H54 (cell line): ENCODE data around the gene GLT8D2.

Source experiments
- DNase-seq: peaks from one replicate; pipeline ENCODE4 v3.0.0; 2011; ENCODE audit warnings: low spot score, mixed read lengths; ENCODE audit not compliant: insufficient read length
- FAIRE-seq: peaks from 3 replicates; lab custom pipeline; 2011; peaks lifted over from hg19 to GRCh38; lab: Jason Lieb, UNC
- POLR2A ChIP-seq: IDR thresholded peaks from 2 replicates; pipeline ENCODE4 v1.6.1; 2011; ENCODE audit warnings: low read depth, mild to moderate bottlenecking, low read length

The GLT8D2 gene

DNA sequence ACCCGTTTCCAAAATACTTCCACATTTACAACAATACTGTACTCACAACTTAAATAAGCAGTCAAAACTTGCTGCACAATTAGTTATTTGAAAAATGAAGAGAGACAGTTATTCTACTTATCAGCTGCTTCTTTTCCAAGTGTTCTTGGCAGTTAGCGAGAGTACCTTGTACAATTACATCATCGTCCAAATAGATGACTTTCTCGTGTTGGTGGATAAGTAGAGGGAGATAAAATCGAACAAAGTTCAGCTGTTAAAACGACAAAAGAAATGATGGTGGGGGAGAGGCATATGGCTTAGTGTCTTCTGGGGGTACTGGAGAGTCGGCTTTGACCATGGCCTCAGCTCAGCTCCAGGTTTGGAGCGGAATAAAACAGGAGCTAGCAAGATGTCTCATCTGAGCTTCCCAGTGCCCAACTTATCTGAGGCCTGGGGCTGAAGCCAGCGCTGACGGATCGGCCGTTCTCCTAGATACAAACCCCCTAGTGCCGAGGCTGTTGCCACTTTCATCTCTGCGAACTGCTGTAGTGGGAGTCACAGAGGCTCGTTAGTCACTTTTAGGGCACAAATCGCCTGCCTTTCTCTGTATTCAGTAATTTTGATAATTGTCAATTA is 52.6 kb downstream of the GLT8D2 start:
- DNase-seq: no peak
- TF ChIP-seq POLR2A: no peak
- no peak for FAIRE-seq

DNA sequence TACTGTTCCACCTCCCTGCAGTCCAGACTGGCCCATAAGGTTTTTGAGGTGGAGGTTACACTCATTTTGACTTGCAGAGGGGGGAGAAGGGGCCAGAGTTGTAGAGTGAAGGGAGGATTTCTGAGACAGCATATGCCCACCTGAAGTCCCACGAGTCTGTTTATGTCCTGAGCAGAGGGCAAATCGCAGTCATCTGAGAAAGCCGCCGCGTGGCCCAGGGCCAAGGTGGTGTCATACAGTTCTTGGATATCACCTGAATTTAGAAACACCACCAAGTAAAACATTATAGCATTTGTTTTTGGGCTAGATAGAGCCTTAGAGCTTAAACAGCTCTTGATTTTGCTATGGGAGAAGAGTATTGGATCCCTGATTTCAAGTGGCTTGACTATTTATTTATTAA is 53.4 kb downstream of the GLT8D2 start:
- FAIRE-seq (no peak), DNase-seq (no peak)
- no peak for TF ChIP-seq POLR2A

DNA sequence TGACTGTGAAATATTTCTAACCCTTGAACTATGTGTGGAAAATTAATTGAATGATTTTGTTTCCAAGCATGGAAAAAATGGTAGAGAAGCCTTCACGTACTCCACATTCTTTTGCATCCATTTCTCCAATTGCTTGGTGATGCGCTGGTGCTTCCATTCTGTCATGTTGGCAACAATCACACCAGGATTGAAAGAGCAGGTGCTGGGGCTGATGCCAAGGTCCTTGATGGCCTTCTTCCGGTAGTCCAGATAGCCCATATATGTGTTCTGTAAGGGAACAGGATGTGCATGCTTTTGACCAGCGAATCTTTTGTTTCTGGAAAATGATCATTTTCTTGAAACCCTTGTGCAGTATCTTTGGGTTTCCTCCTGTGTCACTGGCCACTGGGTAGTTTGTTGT is 55.8 kb downstream of the GLT8D2 start:
- TF ChIP-seq POLR2A: no peak
- DNase-seq: no peak
- FAIRE-seq: no peak

DNA sequence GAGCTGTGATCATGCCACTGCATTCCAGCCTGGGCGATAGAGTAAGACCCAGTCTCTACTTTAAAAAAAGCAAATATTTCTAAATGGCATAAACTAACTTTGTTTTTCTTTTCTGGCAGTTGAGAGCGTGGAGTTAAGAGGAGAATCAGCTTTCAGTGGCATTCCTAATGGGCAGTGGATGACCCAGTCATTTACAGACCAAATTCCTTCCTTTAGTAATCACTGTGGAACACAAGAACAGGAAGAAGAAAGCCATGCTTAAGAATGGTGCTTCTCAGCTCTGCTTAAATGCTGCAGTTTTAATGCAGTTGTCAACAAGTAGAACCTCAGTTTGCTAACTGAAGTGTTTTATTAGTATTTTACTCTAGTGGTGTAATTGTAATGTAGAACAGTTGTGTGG is 63.2 kb downstream of the GLT8D2 start:
- DNase-seq (no peak), FAIRE-seq (peak; percentile 94)
- TF ChIP-seq POLR2A: no peak

DNA sequence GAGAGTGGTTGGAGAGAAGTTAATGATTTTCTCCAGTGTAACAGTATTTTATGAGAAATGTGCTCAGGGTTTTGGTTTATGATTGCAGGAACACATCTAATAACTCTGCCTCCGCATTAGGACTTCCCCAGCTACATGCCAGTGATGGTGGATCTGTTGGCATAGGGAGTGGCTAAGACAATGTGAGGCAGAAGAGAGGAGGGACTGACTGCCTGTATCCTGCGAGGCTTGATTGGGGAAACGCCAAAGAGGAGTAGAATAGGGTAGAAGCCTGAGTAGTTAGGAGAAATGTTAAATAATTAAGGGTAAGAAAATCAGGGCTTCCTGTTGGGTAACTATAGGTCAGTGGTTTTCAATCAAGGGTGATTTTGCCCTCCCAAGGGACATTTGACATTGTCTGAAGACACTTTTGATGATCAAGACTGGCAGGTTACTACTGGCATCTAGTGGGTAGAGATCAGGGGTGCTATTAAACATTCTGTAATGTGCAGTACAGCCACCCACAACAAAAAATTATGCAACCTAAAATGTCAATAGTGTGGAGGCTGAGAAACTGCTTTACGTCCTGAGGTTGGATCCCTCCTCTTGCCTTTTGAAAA is 71.5 kb downstream of the GLT8D2 start:
- FAIRE-seq: no peak
- TF ChIP-seq POLR2A: no peak
- DNase-seq: no peak

DNA sequence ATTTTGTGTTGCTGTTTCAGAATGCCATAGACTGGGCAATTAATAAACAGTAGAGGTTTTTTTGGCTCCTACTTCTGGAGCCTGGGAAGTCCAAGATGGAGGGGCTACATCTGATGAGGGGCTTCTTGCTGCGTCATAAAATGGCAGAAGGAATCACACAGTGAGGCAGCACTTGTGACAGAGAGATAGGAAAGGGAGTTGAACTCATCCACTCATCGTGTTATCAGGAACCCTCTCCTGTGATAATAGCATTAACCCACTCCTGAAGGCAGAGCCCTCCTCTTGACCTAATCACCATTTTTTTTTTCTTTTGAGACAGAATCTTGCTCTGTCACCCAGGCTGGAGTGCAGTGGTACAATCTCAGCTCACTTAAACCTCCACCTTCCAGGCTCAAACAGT is 74.6 kb downstream of the GLT8D2 start:
- no peak for TF ChIP-seq POLR2A
- FAIRE-seq (no peak), DNase-seq (no peak)

DNA sequence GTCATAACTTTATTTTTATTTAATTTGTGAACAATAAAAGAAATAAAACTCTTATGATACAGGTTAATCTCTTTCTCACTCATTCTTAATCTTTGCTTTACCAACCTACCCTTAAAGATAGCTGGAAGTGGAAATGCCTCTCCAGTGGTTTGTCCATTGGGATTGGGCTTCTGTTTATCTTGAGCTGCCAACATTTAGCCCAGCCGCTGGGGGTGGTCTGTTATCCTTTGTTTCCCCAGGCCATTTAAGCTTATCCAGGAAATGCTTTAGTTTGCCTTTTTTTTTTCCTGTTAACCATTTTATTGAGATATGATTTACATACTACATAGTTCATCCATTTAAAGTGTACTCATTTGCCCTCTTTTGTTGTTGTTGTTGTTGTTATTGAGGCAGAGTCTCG is 76.1 kb downstream of the GLT8D2 start:
- FAIRE-seq: no peak
- DNase-seq: no peak
- TF ChIP-seq POLR2A: no peak

DNA sequence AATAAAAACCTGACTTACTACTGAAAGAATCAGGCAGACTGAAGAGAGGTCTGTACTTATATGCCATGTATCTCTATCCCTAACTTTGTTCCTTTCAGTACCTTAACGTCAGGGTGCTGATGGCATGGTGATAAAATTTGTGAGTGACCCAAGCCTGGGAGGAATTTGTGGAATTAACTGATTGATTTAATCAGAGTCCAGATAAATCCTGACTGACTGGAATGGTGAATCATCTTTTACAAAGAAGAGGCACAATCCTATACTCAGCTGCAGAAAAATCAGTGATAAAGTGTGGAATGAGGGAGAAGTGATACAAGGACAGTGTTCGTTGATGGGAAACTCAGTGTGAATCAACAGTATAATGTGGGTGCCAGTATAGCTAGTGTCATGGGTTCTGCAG is 80.6 kb downstream of the GLT8D2 start:
- DNase-seq: no peak
- no peak for TF ChIP-seq POLR2A
- peak; percentile 62 for FAIRE-seq

DNA sequence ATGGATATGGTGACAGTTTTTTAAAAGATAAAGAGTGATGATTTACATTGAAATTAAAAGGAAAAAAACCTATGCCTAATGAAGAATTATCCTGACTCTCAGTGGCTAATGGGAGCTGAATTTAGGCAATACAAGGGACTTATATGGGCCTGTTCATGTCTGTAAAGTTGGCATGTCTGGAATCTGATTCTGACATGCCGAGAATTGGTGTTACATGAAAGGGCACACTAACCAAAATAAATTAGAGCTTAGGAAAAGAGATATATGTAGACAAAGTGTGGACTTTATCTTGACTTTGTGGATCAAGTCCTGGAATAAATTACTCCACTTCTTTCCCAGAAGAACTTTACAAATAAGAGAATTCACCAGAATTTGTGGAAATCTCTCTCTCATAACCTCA is 83.3 kb downstream of the GLT8D2 start:
- DNase-seq (no peak), FAIRE-seq (no peak)
- no peak for TF ChIP-seq POLR2A

DNA sequence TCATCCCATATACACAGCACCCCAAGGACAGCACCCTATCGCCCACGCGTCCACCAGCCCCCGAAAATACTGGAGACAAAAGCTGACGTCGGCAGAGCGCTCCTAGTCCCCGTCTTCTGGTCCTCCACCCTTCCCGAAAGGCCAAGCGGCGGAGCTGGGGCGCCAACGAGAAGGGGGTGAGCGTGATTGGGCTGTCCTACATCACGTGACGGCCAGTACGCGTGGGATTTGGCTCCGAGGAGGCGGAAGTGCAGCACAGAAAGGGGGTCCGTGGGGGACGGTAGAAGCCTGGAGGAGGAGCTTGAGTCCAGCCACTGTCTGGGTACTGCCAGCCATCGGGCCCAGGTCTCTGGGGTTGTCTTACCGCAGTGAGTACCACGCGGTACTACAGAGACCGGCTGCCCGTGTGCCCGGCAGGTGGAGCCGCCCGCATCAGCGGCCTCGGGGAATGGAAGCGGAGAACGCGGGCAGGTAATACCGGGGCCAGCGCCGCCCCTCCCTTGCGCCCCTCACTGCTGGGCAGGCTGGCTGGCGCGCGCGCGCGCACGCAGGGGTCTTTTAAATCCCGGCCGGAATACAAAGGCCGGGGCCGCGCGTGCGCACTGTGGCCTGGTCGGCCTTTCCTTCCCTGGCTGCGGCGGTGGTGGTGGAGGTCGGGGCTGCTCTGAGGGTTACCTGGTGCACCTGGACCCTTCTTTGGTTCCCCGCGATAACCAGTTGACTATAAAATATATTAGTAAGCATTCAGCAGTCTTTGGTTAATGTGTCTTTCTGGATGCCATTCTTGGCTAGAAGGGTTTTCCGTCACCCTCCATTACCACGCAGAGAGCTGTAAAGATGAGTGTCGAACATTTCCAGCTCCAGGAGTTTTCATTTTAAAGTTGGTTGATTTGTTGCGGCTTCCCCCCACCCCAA is 84.1 kb downstream of the GLT8D2 start, which contains the start of gene TDG:
TDG (plus strand) TSS at position 283 of the 915 bp plus-strand sequence; CDS start at position 449, 166 bp downstream.
- peak; percentile 89 for FAIRE-seq
- peak; percentile 87 for DNase-seq
- TF ChIP-seq POLR2A: peak; percentile 74

DNA sequence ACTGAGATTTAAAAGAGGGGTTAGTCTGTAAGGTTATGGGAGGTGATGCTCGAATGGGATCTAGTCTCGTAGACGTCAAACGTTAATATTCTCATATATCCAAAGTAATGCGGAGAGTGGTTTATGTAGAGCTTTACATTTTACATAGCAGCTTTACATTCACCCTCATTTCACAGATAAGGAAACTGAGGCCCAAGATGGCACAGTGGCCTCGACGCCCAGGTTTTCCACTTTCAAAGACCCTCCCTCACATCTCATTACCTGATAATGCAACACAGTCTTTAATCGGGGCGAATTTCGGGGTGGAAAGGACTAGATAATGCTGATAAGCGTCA is 84.8 kb downstream of the GLT8D2 start:
- no peak for TF ChIP-seq POLR2A
- DNase-seq (no peak), FAIRE-seq (no peak)

DNA sequence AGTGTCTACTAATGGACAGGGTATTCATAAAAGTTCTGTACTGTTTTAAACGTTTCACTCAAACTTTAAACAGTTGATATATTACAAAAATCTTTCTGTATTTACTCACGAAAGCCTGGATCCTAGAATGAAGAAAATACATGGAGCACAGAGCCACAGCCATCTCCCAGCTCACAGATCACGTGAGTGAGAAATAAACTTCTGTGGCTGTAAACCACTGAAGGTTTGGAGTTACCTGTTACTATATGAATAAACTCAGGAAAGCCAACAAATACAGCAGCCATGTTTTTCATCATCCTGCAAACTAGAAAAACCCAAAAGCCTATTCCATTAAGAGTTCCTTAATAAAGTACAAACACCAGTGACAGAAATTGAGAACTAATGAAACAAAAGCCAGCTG is 85.2 kb downstream of the GLT8D2 start:
- TF ChIP-seq POLR2A: no peak
- DNase-seq (no peak), FAIRE-seq (no peak)

DNA sequence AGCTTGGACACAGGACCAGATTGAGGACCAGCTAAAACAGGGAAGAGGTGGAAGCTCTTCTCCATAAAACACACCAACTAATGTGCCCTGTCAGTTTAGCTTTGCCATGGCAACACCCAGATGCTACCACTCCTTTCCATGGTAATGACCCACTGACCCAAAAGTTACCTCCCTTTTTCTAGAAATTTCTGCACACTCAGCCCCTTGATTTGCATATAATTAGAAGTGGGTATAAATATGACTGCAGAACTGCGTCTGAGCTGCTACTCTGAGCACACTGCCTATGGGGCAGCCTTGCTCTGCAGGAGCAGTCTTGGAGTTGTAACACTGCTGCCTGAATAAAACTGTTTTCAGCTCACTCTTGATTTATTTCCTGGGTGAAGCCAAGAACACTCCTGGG is 87.5 kb downstream of the GLT8D2 start:
- no peak for TF ChIP-seq POLR2A
- FAIRE-seq (no peak), DNase-seq (no peak)

DNA sequence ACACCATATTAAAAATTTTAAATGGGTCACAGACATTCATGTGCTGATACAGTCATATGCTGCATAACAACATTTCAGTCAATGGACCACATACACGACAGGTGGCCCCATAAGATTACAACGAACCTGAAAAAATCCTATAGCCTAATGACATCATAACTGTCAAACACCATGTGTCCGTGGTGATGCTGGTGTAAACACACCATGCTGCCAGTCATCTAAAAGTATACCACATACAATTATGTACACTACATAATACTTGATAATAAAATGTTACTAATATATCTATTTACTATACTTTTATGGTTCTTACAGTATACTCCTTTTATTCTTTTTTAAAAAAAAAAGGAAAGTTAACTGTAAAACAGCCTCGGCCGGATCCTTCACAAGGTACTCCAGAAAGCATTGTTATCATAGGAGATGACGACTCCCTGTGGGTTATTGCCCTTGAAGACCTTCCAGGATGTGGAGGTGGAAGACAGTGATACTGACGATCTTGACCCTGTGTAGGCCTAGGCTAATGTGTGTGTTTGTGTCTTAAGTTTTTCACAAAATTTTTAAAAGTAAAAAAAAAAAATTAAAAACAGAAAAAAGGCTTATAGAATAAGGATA is 89.3 kb downstream of the GLT8D2 start:
- no peak for DNase-seq
- FAIRE-seq: no peak
- TF ChIP-seq POLR2A: no peak
